GM19240 (cell line): Measurements from ENCODE around the gene RPS2.
"Not testable (repeated sequence)": the region's sequence is repeated elsewhere in the genome, so short reads cannot be mapped to it uniquely, and the experiment has no call there.

Experiments
- DNase-seq: peaks from one replicate; pipeline ENCODE4 v3.0.0; 2011; ENCODE audit warnings: low spot score; ENCODE audit not compliant: insufficient read length

The RPS2 gene

DNA sequence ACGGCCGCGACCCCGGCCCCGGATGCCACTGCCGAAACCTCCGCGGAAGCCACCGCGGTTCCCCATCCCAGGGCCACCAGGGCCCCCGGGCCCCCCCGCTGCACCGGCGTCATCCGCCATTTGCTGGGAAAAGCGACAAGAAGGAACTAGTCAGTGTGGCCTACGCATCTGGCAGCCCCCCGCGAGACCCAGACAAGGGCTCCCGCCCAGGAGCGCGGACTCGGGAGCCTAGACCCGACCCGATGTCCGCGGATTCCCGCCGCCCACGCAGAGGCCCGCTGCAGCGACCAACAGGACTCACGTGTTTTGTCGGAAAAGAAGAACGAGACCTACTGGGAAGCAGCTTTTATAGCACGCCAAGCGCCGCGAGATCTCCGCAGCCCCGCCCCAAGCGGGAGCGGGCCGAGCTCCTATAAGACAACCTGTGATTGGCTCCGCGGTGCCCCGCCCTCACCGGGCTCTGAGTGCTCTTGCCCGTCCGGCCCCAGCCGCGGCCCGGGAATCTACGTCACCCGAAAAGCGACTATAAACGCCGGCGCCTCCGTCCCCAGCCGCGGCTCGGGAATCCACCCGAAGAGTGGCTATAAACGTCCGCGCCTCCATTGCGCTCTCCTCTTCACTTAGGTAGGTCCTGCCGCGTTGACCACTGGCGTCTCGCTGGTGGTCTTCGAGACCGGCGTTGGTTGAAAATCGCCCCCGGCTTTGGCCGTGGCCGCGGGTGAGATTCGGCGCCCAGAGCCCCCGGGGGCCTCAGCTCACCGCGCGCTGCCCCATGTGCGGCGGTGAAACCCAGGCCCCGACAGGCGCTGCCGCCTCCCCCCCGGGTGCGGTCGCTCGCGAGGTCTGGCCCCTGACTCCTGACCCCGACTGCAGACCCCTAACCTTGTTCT is at the start of gene RPS2:
Gene RPS2, minus strand, starts transcription at position 321 of the 890 bp plus-strand sequence. Its CDS starts 201 bp downstream, at position 120.
- DNase-seq: peak; percentile 100

DNA sequence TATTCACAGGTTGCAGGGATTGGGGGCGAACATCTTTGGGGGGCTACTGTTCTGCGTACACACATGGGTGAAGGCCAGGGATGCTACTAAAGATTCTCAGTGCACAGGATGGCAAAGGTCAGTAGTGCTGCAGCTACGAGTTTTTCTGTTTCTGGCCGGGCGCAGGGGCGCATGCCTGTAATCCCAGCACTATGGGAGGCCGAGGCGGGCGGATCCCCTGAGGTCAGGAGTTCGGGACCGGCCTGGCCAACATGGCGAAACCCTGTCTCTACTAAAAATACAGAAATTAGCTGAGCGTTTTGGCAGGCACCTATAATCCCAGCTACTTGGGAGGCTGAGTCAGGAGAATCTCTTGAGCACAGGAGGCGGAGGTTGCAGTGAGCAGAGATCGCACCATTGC is 48.9 kb upstream of the RPS2 start:
- no peak for DNase-seq

DNA sequence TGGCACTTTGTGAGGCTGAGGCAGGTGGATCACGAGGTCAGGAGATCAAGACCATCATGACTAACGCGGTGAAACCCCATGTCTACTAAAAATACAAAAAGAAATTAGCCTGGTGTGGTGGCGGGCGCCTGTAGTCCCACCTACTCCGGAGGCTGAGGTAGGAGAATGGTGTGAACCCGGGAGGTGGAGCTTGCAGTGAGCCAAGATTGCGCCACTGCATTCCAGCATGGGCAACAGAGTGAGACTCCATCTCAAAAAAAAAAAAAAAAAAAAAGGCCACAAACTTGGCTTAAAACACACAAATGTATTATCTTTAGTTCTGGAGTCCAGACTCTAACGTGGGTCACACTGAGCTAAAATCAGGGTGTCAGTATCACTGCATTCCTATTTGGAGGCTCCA is 47.1 kb upstream of the RPS2 start:
- not testable (repeated sequence) for DNase-seq

- DNase-seq: peak; percentile 91
Measured at GRCh38 chr16:2009791-2010510, 45.3 kb upstream of the RPS2 start, which contains the start of gene ZNF598. ZNF598 (minus strand) TSS chr16:2009821.

GRCh38 chr16:2009164-2009711 is 44.6 kb upstream of the RPS2 start:
- no peak for DNase-seq

- no peak for DNase-seq
Measured at GRCh38 chr16:2008631-2009163, 44.1 kb upstream of the RPS2 start.

GRCh38 chr16:2008009-2008526 is 43.4 kb upstream of the RPS2 start:
- no peak for DNase-seq

GRCh38 chr16:2007081-2007836 is 42.6 kb upstream of the RPS2 start:
- DNase-seq: no peak

DNA sequence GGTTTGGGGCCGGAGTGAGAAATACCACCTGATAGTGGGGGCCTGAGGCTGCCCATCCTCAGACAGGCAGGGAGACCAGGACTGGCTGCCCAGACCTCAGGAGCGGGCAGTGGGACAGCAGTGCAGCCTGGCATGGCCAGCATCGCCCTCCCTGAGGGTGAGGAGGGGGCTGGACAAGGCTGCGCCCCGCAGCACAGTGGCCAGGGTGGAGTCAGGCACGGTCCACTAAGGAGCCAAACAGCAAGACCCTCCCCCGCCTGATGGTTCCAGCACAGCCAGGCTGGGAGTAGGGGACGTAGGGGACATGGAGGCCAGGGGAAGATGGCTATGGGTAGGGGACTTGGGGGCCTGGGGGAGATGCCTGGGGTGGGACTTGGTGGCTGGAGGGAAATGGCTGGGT is 41.7 kb upstream of the RPS2 start:
- no peak for DNase-seq

DNA sequence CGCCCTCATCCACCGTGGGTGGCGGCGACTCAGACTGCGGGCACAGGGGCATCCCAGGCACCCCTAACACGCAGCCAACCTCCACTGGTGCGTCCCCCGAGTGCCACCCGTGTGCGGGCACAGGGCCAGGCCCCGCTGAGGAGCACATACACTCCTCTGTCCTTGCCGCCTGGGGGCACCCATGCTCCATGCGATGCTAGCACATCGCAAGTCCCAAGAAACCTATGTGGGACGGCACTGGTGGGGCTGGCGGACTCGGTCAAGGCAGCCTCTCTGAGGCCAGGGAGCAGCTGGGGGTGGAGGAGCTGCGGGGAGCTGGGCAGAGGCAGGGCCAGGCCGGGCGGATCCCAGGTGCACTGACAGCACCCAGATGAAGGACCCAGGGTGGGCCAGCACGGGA is 41.0 kb upstream of the RPS2 start:
- DNase-seq: no peak

DNA sequence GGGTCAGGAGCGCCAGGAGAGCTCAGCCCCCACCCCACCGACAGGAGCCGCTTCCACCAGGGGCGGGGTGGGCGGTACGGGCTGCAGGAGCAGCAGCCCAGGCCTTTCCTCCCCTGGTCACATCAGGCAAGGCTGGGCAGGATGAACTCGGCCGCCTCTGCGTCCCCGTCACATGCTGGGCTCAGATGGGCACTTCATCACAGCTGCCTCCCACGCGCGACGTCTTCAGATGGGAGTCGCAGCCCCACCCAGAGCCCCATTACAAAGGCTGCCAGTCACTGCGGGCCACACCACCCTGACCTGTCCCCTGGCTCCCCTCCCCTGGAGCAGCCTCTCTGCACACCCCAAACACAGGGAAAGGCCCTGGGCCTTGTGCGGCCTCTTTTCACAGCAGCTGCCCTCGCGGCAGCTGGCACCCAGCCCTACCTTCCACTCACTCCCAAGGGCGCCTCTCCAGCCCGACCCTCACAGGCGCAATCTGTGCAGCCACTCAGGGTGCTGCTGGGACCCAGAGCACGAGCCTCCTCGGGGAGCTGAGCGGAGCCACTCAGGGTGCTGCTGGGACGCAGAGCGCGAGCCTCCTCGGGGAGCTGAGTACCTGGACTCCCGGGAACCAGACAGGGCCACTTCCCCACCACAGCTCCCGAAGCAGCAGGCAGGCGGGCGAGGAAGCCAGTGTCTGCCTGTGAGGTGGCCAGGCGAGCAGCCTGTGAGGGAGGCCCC is 40.3 kb upstream of the RPS2 start:
- no peak for DNase-seq

- peak; percentile 97 for DNase-seq
Measured at GRCh38 chr16:2003827-2004641, 39.4 kb upstream of the RPS2 start.

DNA sequence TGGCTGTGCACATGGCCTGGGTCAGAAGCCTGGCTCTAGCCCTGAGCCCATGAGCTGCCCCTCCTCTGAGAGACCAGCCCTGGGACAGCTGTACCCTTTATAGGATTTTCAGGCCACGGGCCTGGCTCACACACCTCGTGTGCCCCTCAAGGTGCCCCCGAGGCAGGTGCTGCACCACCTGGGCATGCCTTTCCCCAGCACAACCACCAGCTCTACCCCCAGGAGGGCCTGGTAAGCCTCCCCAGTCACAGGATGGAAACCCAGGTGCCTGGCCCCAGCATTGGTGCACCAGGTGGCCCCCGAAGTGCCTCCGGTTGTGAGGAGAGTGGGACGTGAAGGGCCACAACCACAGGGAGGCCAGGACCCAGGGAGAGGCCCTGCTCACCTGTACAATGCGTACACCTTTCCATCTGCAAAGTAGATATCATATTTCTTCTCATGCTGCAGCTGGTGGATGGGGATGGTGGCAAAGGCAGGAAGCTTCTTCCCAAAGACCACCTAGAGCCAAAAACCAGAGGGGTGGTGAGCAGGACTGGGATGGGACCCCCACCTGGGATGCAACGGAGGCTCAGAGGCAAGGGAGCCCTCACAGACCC is 38.7 kb upstream of the RPS2 start:
- DNase-seq: no peak

GRCh38 chr16:2002406-2003230 is 38.0 kb upstream of the RPS2 start:
- DNase-seq: no peak

GRCh38 chr16:2001456-2002355 is 37.1 kb upstream of the RPS2 start:
- DNase-seq: no peak

GRCh38 chr16:2001035-2001434 is 36.4 kb upstream of the RPS2 start:
- DNase-seq: no peak

DNA sequence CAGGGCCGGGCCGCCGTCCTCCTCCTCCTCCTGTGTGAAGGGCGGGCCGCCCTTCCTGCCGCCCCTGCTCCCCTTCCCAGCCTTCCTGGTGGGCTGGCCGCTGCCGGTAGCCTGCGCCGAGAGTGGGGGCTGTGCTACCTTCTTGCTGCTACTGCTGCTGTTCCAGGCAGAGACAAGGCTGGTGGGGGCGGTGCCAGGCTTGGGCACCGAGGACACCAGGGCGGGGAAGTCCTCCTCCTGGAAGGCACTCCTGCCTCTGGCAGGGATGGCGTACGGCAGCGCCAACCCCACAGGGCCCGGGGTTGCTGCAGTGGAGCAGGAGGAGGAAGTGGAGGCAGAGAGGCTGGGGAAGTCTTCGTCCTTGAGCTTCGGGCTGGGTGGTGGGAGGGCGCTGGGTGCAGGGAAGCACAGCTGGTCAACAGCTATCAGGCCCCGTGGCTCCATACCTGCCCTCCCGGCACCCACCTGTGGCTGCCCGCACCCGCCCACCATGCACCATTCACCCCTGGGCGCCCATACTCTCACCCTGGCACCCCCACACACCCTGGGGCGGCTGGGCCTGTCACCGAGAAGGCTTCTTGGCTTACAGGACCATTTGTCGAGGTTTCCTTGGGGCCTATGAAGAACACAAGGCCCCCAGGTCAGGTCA is 35.4 kb upstream of the RPS2 start:
- DNase-seq: no peak
